Panc1 (cell line): Measurements from ENCODE around the gene ARSI.

Experiments
- POLR2AphosphoS5 ChIP-seq: IDR thresholded peaks from 2 replicates; pipeline ENCODE4 v1.6.1; 2012; ENCODE audit warnings: mild to moderate bottlenecking, low read depth, low read length, moderate library complexity
- TF ChIP-seq, protein P1 (sequence below), 2 experiments: IDR thresholded peaks; 2 replicates each; pipeline ENCODE4 v1.6.1; 2011 to 2012; ENCODE audit warnings: low read depth in 2 of 2, control low read depth in 1 of 2, low read length in 1 of 2, mild to moderate bottlenecking in 1 of 2, moderate library complexity in 1 of 2; ENCODE audit not compliant: insufficient read depth in 1 of 2

DNA sequence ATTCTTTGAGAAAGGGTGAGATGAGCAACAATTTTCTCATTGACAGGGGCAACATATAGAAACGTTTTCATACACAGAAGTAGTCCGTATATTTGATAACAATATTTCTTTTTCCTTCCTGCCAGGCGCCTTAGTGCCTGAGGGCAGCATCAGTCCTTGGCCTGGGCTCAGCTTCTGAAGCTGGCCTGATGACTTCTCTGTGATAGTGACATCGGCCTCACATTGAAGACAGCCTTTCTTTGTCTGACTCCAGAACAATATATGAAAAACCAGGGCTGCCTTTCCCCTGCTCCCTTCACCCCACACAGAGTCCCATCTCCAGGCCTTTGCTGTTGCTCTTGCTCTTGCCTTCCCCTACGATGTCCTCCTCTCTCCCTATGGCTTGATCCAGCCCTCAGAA, 30.7 kb upstream of the ARSI start:
- no peak for TF ChIP-seq POLR2AphosphoS5
- TF ChIP-seq, protein P1, sequence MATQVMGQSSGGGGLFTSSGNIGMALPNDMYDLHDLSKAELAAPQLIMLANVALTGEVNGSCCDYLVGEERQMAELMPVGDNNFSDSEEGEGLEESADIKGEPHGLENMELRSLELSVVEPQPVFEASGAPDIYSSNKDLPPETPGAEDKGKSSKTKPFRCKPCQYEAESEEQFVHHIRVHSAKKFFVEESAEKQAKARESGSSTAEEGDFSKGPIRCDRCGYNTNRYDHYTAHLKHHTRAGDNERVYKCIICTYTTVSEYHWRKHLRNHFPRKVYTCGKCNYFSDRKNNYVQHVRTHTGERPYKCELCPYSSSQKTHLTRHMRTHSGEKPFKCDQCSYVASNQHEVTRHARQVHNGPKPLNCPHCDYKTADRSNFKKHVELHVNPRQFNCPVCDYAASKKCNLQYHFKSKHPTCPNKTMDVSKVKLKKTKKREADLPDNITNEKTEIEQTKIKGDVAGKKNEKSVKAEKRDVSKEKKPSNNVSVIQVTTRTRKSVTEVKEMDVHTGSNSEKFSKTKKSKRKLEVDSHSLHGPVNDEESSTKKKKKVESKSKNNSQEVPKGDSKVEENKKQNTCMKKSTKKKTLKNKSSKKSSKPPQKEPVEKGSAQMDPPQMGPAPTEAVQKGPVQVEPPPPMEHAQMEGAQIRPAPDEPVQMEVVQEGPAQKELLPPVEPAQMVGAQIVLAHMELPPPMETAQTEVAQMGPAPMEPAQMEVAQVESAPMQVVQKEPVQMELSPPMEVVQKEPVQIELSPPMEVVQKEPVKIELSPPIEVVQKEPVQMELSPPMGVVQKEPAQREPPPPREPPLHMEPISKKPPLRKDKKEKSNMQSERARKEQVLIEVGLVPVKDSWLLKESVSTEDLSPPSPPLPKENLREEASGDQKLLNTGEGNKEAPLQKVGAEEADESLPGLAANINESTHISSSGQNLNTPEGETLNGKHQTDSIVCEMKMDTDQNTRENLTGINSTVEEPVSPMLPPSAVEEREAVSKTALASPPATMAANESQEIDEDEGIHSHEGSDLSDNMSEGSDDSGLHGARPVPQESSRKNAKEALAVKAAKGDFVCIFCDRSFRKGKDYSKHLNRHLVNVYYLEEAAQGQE (IDR thresholded peaks at IDR 0.05; ENCODE audit: insufficient read depth in 1 of 2, low read depth in 2 of 2, low read length in 1 of 2): no peak
